ENCODE measurements around the gene PTK7. TPM values are rescaled to one million over a fixed set of nuclear protein-coding genes. Genes with fewer than 3 reads are reported as not detected.

The PTK7 gene
- total RNA-seq, 1 experiment from 2014 or later, result 105 TPM

GRCh38 chr6:43090559-43090956 is 14.4 kb downstream of the PTK7 start:
- DNase-seq (ENCODE audit: low read depth, low spot score), result no peak
- RAD21 ChIA-PET (ENCODE audit: low non-redundant PET in 1 of 2, low total read pairs in 2 of 2, uncharacterized antibody in 2 of 2, unreplicated experiment in 2 of 2), result no interaction called here

More at GRCh38 chr6:43090559-43090956, 14.4 kb downstream of the PTK7 start:
- Histone ChIP-seq H2AFZ (ENCODE audit: low read depth, low read length, poor library complexity, severe bottlenecking) (no peak overlapping the region), H3K36me3 (ENCODE audit: control insufficient read depth in 1 of 2, insufficient read depth in 2 of 2, low read length in 2 of 2) (no peaks in the 10 kb centered on the region), H4K20me1 (ENCODE audit: insufficient read depth) (no peaks in the 10 kb centered on the region; the same call in 1 of the 2 replicates), H3K4me1 (ENCODE audit: control insufficient read depth in 1 of 2, insufficient read depth in 2 of 2, low read length in 2 of 2) (peaks cover 27 to 75% of the 10 kb centered on the region in 2 experiments), H3K4me2 (ENCODE audit: low read length) (peak overlapping the region; percentile 13), H3K4me3 (replicated peaks in 1 of 2; ENCODE audit: low read depth in 1 of 2, low read length in 2 of 2) (no peak overlapping the region), H3K79me2 (ENCODE audit: insufficient read depth, low read length) (peaks cover 86% of the 10 kb centered on the region), H3K9me2 (ENCODE audit: insufficient read depth) (no peaks in the 10 kb centered on the region), H3K9ac (ENCODE audit: low read length) (no peak overlapping the region), H3K27me3 (ENCODE audit: insufficient read depth, low read length) (no peaks in the 10 kb centered on the region), H3K9me3 (ENCODE audit: control insufficient read depth in 1 of 2, insufficient read depth in 1 of 2, low read depth in 1 of 2, low read length in 2 of 2) (no peaks in the 10 kb centered on the region), H3K27ac (ENCODE audit: low read depth, low read length) (peak overlapping the region; percentile 56)
- no TSS peak for BruUV-seq (replicated peaks)
- intact Hi-C loops (cut with micrococcal nuclease), result no loop called here
- no peak; the same call in 1 of the 2 replicates for ATAC-seq
- POLR2A ChIA-PET, result interaction anchor here (2.5 kb wide), 1 partner anchor 14 kb away, joined by 8 read pairs; the partner anchor contains the start of gene PTK7
- TF ChIP-seq EGR1 (IDR thresholded peaks at IDR 0.05; ENCODE audit: low read depth) (no peak), SIN3A (IDR thresholded peaks at IDR 0.05; ENCODE audit: low read depth) (no peak), ZBTB33 (IDR thresholded peaks at IDR 0.05; ENCODE audit: extremely low read depth, insufficient replicate concordance, low read length) (no peak), FOSL1 (IDR thresholded peaks at IDR 0.05; ENCODE audit: low read depth) (no peak), POLR2A (IDR thresholded peaks at IDR 0.05; ENCODE audit: borderline replicate concordance, extremely low read depth, insufficient read depth, insufficient read length) (no peak), CEBPB (IDR thresholded peaks at IDR 0.05; ENCODE audit: low read depth) (no peak), SRF (IDR thresholded peaks at IDR 0.05; ENCODE audit: low read depth) (no peak), EZH2phosphoT487 (IDR thresholded peaks at IDR 0.05; ENCODE audit: borderline replicate concordance) (no peak), RAD21 (IDR thresholded peaks at IDR 0.05; ENCODE audit: low read depth) (no peak), CBX3 (IDR thresholded peaks at IDR 0.05; ENCODE audit: low read depth) (no peak), ATF3 (IDR thresholded peaks at IDR 0.05) (no peak), EZH2 (IDR thresholded peaks at IDR 0.05) (no peak), YY1 (IDR thresholded peaks at IDR 0.05; ENCODE audit: extremely low read depth, insufficient replicate concordance, low read depth, low read length) (no peak), REST (IDR thresholded peaks at IDR 0.05; ENCODE audit: low read depth) (no peak), SP1 (IDR thresholded peaks at IDR 0.05; ENCODE audit: low read depth) (no peak), TCF7L2 (IDR thresholded peaks at IDR 0.05; ENCODE audit: borderline replicate concordance, extremely low read depth, insufficient read depth, insufficient read length) (no peak), MAX (IDR thresholded peaks at IDR 0.05) (no peak), ZNF274 (IDR thresholded peaks at IDR 0.05; ENCODE audit: low read depth, low read length) (no peak)
- CTCF ChIA-PET, result no interaction called here
